HG03280 (cell line): ENCODE measurements around the gene CHRNB1.
"Not testable (repeated sequence)": the region's sequence is repeated elsewhere in the genome, so short reads cannot be mapped to it uniquely, and the experiment has no call there.

Experiments used
- ATAC-seq: cut with Tn5 transposase; IDR thresholded peaks from one replicate; pipeline ENCODE4 v1.9.1; 2021; ENCODE audit warnings: mild to moderate bottlenecking, moderate library complexity; ENCODE audit not compliant: unreplicated experiment

Gene CHRNB1

GRCh38 chr17:7466639-7467341, 21.9 kb downstream of the CHRNB1 start:
- ATAC-seq: no peak

GRCh38 chr17:7467498-7467897, 22.6 kb downstream of the CHRNB1 start:
- no peak for ATAC-seq

DNA sequence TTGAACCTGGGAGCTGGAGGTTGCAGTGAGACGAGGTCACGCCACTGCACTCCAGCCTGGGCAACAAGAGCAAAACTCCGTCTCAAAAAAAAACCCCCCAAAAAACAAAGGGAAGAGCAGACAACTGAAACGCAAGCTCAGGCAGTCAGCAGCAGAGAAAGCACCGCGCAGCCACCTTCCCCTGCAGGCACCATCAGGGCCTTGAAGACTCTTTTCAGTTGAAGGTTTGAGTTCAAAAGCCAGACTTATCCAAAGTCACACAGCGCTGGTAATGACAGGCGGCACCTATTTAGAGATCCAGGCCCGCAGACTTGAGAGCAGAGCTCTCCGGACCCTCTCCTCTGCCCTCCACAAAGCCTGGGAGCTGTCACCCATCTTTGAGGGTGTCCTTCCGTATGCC, 23.4 kb downstream of the CHRNB1 start:
- ATAC-seq: no peak

DNA sequence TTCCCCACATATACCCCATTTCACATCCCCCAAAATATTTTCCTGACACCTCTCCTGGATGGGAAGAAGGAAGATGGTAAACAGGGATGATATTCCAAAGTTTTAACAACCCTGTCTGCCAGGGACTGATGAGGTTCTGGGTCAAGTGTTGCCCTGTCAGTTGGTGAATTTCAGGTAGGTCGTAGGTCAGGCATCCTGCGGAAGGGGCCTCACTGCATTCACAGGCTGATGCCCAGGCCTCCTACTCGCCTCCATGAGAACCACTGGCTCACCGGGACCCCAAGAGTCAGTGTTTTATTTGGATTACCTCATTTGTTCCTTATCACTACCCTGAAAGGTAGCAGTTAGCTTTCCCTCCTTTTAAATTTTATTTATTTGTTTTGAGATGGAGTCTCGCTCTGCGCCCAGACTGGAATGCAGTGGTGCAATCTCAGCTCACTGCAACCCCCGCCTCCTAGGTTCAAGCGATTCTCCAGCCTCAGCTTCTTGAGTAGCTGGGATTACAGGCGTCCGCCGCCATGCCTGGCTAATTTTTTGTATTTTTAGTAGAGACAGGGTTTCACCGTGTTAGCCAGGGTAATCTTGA, 24.0 kb downstream of the CHRNB1 start:
- ATAC-seq: no peak

DNA sequence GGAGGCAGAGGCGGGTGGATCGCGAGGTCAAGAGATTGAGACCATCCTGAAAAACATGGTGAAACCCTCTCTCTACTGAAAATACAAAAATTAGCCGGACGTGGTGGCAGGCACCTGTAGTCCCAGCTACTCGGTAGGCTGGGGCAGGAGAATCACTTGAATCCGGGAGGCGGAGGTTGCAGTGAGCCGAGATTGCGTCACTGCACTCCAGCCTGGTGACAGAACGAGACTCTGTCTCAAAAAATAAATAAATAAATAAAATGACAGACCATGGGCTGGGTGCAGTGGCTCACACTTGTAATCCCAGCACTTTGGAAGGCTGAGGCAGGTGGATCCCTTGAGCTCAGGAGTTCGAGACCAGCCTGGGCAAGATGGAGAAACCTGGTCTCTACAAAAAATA, 25.0 kb downstream of the CHRNB1 start:
- ATAC-seq: not testable (repeated sequence)

DNA sequence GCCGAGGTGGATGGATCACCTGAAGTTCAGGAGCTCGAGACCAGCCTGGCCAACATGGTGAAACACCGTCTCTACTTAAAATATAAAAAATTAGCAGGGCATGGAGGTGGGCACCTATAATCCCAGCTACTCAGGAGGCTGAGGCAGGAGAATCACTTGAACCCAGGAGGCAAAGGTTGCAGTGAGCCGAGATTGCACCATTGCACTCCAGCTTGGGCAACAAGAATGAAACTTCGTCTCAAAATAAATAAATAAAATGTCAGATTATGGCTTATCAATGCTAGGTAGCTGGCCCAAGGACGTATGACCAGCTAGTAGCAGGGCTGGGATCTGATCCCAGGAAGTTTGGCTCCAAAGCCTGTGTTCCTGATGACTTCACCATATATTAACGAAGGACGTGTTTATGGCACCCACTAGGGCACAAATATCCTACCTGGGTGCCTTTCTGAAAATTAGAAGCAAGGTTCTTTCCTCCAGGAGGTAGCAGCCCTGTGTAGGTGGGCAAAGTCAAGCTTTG, 25.7 kb downstream of the CHRNB1 start:
- ATAC-seq: not testable (repeated sequence)

GRCh38 chr17:7471729-7472128, 26.9 kb downstream of the CHRNB1 start:
- ATAC-seq: no peak

DNA sequence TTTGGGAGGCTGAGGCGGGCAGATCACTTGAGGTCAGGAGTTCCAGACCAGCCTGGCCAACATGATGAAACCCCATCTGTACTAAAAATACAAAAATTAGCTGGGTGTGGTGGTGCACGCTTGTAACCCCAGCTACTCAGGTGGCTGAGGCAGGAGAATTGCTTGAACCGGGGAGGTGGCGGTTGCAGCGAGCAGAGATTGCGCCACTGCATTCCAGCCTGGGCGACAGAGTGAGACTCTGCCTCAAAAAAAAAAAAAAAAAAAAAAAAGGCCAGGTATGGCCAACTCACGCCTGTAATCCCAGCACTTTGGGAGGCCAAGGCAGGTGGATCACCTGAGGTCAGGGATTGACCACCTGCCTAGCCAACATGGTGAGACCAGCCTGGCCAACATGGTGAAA, 29.9 kb downstream of the CHRNB1 start:
- not testable (repeated sequence) for ATAC-seq

DNA sequence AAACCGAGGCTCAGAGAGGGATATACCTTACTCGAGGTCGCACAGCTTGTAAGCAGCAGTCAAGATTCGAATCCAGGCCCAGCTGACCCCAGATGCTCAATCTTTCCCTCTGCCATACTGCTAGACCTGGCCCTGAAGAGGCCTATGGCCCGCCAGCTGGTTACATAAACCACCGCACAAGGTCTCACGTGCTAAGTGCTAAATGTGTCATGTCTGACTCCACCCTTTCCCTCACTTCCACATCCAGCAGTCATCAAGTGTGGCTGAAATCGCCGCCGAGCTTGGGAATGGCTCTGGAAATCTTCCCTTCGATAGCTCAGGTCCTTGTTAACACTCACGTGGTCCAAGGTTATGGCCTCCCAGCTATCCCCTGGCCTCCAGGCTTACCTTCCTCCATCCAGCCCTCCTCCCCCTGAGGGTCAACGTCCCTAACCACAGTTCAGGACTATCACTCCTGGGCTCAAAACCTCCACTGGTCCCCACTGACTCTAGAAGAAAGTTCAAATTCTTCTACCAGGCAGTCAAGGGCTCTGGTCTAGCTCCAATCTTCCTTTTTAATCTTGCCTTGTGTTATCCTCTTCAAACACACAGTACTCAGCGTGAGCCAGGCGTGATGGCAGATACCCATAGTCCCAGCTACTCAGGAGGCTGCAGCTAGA, 31.0 kb downstream of the CHRNB1 start:
- ATAC-seq: no peak

DNA sequence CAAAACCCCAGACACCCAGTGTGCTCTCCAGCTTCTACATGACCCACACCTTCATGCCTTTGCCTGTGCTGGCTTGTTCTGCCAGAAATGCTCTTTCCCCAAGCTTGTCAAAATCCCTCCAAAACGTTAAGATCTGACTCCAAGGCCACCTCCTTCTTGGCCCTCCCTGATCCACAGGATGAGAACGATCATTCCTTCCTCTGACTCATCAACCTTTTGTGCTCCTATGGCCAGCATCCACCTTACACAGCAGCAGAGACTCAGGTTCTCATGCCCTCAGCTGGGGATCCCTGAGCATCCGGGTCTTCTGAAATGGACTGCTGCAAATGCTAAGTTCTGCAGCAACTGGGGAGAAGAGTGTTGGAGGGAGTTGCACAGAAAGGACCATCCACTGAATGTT, 31.6 kb downstream of the CHRNB1 start:
- no peak for ATAC-seq

GRCh38 chr17:7476951-7477350, 32.1 kb downstream of the CHRNB1 start:
- no peak for ATAC-seq

GRCh38 chr17:7477392-7478275, 32.8 kb downstream of the CHRNB1 start:
- no peak for ATAC-seq

- no peak for ATAC-seq
These were observed 33.7 kb downstream of the CHRNB1 start for GRCh38 chr17:7478276-7479212.

- ATAC-seq: no peak
These were observed 34.6 kb downstream of the CHRNB1 start, which contains the start of gene ZBTB4 for GRCh38 chr17:7479213-7480088. TSS of gene ZBTB4 (minus strand) at chr17:7479631. CDS start at chr17:7466801, 12,830 bp downstream.

DNA sequence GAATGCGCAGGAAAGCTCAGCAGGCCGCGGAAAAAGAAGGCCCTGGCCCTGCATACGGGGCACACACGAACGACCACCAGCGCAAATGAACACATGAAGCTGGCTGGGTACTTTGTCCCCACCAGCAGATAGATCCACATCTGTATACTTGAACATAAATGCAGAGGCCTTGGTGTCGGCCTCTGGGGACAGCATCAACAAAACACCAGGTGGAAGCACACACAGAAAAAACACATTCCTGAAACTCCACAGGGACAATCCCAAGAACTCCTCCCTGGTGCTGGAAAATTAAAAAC, 35.2 kb downstream of the CHRNB1 start:
- ATAC-seq: no peak

- not testable (repeated sequence) for ATAC-seq
These were observed 36.4 kb downstream of the CHRNB1 start, which contains the start of gene SLC35G6 for GRCh38 chr17:7481275-7481674. TSS of gene SLC35G6 (plus strand) at chr17:7481446. CDS start at chr17:7481517, 71 bp downstream.

DNA sequence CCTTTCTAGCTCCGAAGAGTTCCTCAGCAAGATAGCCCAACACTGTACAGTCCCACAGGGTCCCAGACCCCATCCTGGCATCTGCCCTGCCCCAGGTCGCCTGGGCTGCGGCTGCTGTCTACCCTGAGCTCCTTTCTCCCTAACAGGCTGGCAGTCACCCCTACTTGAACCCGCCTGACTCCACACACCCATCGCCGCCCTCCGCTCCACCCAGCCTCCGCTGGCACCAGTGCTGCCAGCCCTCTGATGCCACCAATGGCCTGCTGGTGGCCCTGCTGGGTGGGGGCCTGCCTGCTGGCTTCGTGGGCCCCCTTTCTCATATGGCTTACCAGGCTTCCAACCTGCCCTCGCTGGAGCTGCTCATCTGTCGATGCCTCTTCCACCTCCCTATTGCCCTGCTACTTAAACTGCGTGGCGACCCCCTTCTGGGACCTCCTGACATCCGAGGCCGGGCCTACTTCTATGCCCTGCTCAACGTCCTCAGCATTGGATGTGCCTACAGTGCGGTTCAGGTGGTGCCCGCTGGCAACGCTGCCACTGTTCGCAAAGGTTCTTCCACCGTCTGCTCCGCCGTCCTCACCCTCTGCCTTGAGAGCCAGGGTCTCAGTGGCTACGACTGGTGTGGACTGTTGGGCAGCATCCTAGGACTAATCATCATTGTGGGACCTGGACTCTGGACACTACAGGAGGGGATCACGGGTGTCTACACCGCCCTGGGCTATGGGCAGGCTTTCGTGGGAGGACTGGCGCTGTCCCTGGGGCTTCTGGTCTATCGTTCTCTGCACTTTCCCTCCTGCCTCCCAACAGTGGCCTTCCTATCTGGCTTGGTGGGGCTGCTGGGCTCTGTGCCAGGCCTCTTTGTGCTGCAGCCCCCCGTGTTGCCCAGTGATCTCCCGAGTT, 37.2 kb downstream of the CHRNB1 start:
- not testable (repeated sequence) for ATAC-seq

- ATAC-seq: not testable (repeated sequence)
These were observed 37.9 kb downstream of the CHRNB1 start for GRCh38 chr17:7482742-7483088.
